Spleen (tissue), 11 donors: ENCODE measurements around the gene EPB41L4B. TPM values are rescaled to one million over a fixed set of nuclear protein-coding genes. Genes with fewer than 3 reads are reported as not detected.

Experiments
- DNase-seq: peaks from one replicate; pipeline ENCODE4 v3.0.0-alpha.2; 2020
- H3K27ac ChIP-seq, 8 donors: fragments of 200-600 bp; sonication (generic) in 7 of 8; 1 replicate in 4 of 8; 2 replicates in 4 of 8; pipeline versions ENCODE4 v1.5.0 to v1.8.0; 2016 to 2021; ENCODE audit warnings: inconsistent platforms in 4 of 8, mild to moderate bottlenecking in 4 of 8, moderate library complexity in 1 of 8
- H3K27me3 ChIP-seq, 7 donors: fragments of 200-600 bp; sonication (generic) in 6 of 7; replicated peaks in 1 of 7; 1 replicate in 4 of 7; 2 replicates in 3 of 7; pipeline versions ENCODE4 v1.5.0 to v1.8.0; 2016 to 2021; ENCODE audit warnings: inconsistent platforms in 3 of 7, mild to moderate bottlenecking in 1 of 7
- H3K36me3 ChIP-seq, 6 donors: fragments of 200-600 bp; sonication (generic) in 5 of 6; 1 replicate in 4 of 6; 2 replicates in 2 of 6; pipeline versions ENCODE4 v1.5.0 to v1.8.0; 2016 to 2021; ENCODE audit warnings: inconsistent platforms in 2 of 6
- H3K4me1 ChIP-seq, 6 donors: fragments of 200-600 bp; sonication (generic) in 5 of 6; 1 replicate in 3 of 6; 2 replicates in 3 of 6; pipeline versions ENCODE4 v1.5.0 to v1.8.0; 2016 to 2021; ENCODE audit warnings: inconsistent platforms in 3 of 6
- H3K4me3 ChIP-seq, 8 donors: fragments of 200-600 bp; sonication (generic) in 7 of 8; 1 replicate in 4 of 8; 2 replicates in 4 of 8; pipeline versions ENCODE4 v1.5.0 to v1.8.0; 2016 to 2021; ENCODE audit warnings: inconsistent platforms in 4 of 8, mild to moderate bottlenecking in 4 of 8, moderate library complexity in 2 of 8
- H3K9me3 ChIP-seq, 8 donors: fragments of 200-600 bp; sonication (generic) in 7 of 8; 1 replicate in 4 of 8; 2 replicates in 4 of 8; pipeline versions ENCODE4 v1.5.0 to v1.8.0; 2016 to 2021; ENCODE audit warnings: inconsistent platforms in 4 of 8
- CTCF ChIP-seq, 11 experiments: fragments of 200-600 bp in 7 of 11; fragments of 450-650 bp in 4 of 11; sonication (generic) in 4 of 11; IDR thresholded peaks in 8 of 11; conservative IDR thresholded peaks in 3 of 11; 1 replicate in 7 of 11; 2 replicates in 4 of 11; pipeline versions ENCODE4 v1.4.0 to v1.8.0; 2016 to 2021; ENCODE audit warnings: antibody characterized with exemption in 11 of 11, inconsistent platforms in 4 of 11, mild to moderate bottlenecking in 1 of 11
- POLR2A ChIP-seq, 3 donors: fragments of 450-650 bp; IDR thresholded peaks; one replicate each; pipeline ENCODE4 v1.5.1; 2017; ENCODE audit warnings: antibody characterized with exemption in 3 of 3, mild to moderate bottlenecking in 1 of 3
- POLR2AphosphoS5 ChIP-seq, 3 donors: sonication (generic); formaldehyde crosslinking; IDR thresholded peaks; one replicate each; pipeline ENCODE4 v1.5.1; 2017; ENCODE audit warnings: antibody characterized with exemption in 3 of 3
- WGBS, 5 donors: extraction: QIAGEN DNeasy Blood & Tissue Kit in 3 of 5; methylation state at CpG; one replicate each; pipeline versions ENCODE4 v1.1.5 to v1.1.7; 2013 to 2018; 5-methylcytosine and 5-hydroxymethylcytosine counted together
- intact Hi-C: fragments of 100-400 bp; cut with DNase I; formaldehyde crosslinking; loops from one replicate; pipeline ENCODE4 v1.15.0; 2023; ENCODE audit warnings: low total_unique reads
- polyA plus RNA-seq, 3 donors: library from polyadenylated mRNA; stranded (reverse); fragments of 200-250 nt; gene quantifications; one replicate each; pipeline ENCODE4 v1.2.1, GENCODE V29; 2013
- total RNA-seq, 7 donors: library from RNA; depleted of rRNA in 3 of 7; stranded (reverse); fragments of >200 nt in 3 of 7; fragmentation: NEBNext Ultra II Directional in 4 of 7; extraction: Animal tissue kit (Norgen Biotek cat#: 25700) in 4 of 7; gene quantifications; one replicate each; pipeline versions ENCODE4 v1.1.0 to v1.2.1, GENCODE V29; 2016 to 2021
- donor health status: healthy with polysubstance abuse.
- donor health status: DM: no; HTN: no; CAD: no; lungs with moderate emphysema.
- donor health status: DM: no; HTN: no; CAD: no.
- donor health status: Bipolar disorder and iron deficiency.
- donor health status: healthy.
- donor health status: DM: no; HTN: no; CAD: no.
- donor health status: DM: yes; HTN: yes; CAD: no.

The EPB41L4B gene
- total and polyA plus RNA-seq, 10 donors = 0.02 to 0.43 (median 0.18) TPM; not detected in 3

- no peaks in the 10 kb centered on the region for H3K9me3 ChIP-seq
- peaks cover 0 to 41% (median 0%) of the 10 kb centered on the region in 7 donors for H3K27me3 ChIP-seq
- intact Hi-C loops = no loop called here
- DNase-seq = no peak
- no peaks in the 10 kb centered on the region for H3K36me3 ChIP-seq
- TF ChIP-seq CTCF (IDR thresholded peaks at IDR 0.05 in 8 of 11, conservative IDR thresholded peaks at IDR 0.05 in 3 of 11) = no peak
- no peak for TF ChIP-seq POLR2AphosphoS5 (IDR thresholded peaks at IDR 0.05)
- TF ChIP-seq POLR2A (IDR thresholded peaks at IDR 0.05) = no peak
- H3K4me1 ChIP-seq = no peaks in the 10 kb centered on the region
- 82 to 88% (median 84%) methylated on average over 14 to 18 of the region's 18 CpGs for WGBS, 5 donors
- H3K27ac ChIP-seq = no peak overlapping the region
- H3K4me3 ChIP-seq = no peak overlapping the region
Measured at GRCh38 chr9:109307380-109308240, 13.2 kb downstream of the EPB41L4B start.

- H3K27ac ChIP-seq = no peak overlapping the region
- intact Hi-C loops = no loop called here
- TF ChIP-seq CTCF (IDR thresholded peaks at IDR 0.05 in 8 of 11, conservative IDR thresholded peaks at IDR 0.05 in 3 of 11) = no peak
- TF ChIP-seq POLR2A (IDR thresholded peaks at IDR 0.05) = no peak
- no peak for TF ChIP-seq POLR2AphosphoS5 (IDR thresholded peaks at IDR 0.05)
- no peaks in the 10 kb centered on the region for H3K36me3 ChIP-seq
- no peaks in the 10 kb centered on the region for H3K4me1 ChIP-seq
- 84 to 96% (median 95%) methylated on average over 8 of the region's 8 CpGs for WGBS, 5 donors
- no peak for DNase-seq
- peaks cover 0 to 30% (median 0%) of the 10 kb centered on the region in 7 donors for H3K27me3 ChIP-seq
- no peaks in the 10 kb centered on the region for H3K9me3 ChIP-seq
- H3K4me3 ChIP-seq = no peak overlapping the region
Measured at GRCh38 chr9:109305801-109306200, 15.1 kb downstream of the EPB41L4B start.

GRCh38 chr9:109304347-109304746, 16.5 kb downstream of the EPB41L4B start:
- Histone ChIP-seq H3K27me3 (peaks cover 0 to 34% (median 0%) of the 10 kb centered on the region in 7 donors), H3K9me3 (no peaks in the 10 kb centered on the region), H3K4me3 (no peak overlapping the region), H3K27ac (no peak overlapping the region), H3K4me1 (no peaks in the 10 kb centered on the region), H3K36me3 (no peaks in the 10 kb centered on the region)
- TF ChIP-seq CTCF (IDR thresholded peaks at IDR 0.05 in 8 of 11, conservative IDR thresholded peaks at IDR 0.05 in 3 of 11) (no peak), POLR2A (IDR thresholded peaks at IDR 0.05) (no peak), POLR2AphosphoS5 (IDR thresholded peaks at IDR 0.05) (no peak)
- no peak for DNase-seq
- 79 to 88% (median 85%) methylated on average over 3 of the region's 3 CpGs for WGBS, 5 donors
- intact Hi-C loops = no loop called here

GRCh38 chr9:109303900-109304299, 17.0 kb downstream of the EPB41L4B start:
- DNase-seq = no peak
- WGBS, 5 donors = 77 to 86% (median 81%) methylated on average over 2 of the region's 2 CpGs

More at GRCh38 chr9:109303900-109304299, 17.0 kb downstream of the EPB41L4B start:
- Histone ChIP-seq H3K27me3 (peaks cover 0 to 35% (median 0%) of the 10 kb centered on the region in 7 donors), H3K4me3 (no peak overlapping the region), H3K36me3 (no peaks in the 10 kb centered on the region), H3K27ac (no peak overlapping the region), H3K4me1 (no peaks in the 10 kb centered on the region), H3K9me3 (no peaks in the 10 kb centered on the region)
- no peak for TF ChIP-seq CTCF (IDR thresholded peaks at IDR 0.05 in 8 of 11, conservative IDR thresholded peaks at IDR 0.05 in 3 of 11)
- no peak for TF ChIP-seq POLR2AphosphoS5 (IDR thresholded peaks at IDR 0.05)
- TF ChIP-seq POLR2A (IDR thresholded peaks at IDR 0.05) = no peak
- intact Hi-C loops = no loop called here
